B cell (primary cell): ENCODE measurements around the gene ELOF1. TPM values are rescaled to one million over a fixed set of nuclear protein-coding genes. Genes with fewer than 3 reads are reported as not detected.

Experiments
- ATAC-seq: fragments of 200-7000 bp; cut with Tn5 transposase; one replicate; pipeline ENCODE4 v1.10.0; 2021; ENCODE audit warnings: low read depth, mild to moderate bottlenecking, moderate number of reproducible peaks, moderate library complexity
- CTCF ChIA-PET: fragments of 350-600 bp; sonication (Branson Sonifier 250); formaldehyde crosslinking; loops from one replicate; lab custom pipeline; 2021; ENCODE audit warnings: antibody characterized with exemption, inconsistent platforms; lab: Charles Lee
- POLR2A ChIA-PET: fragments of 350-600 bp; sonication (Branson Sonifier 250); formaldehyde crosslinking; loops from one replicate; lab custom pipeline; 2021; ENCODE audit warnings: antibody characterized with exemption; lab: Charles Lee
- DNase-seq: peaks from one replicate; pipeline ENCODE4 v3.0.0; 2013
- H2AFZ ChIP-seq: 2 replicates; pipeline ENCODE4 v1.6.1; 2012; ENCODE audit warnings: mild to moderate bottlenecking, low read depth, low read length; ENCODE audit not compliant: insufficient read depth, poor library complexity, severe bottlenecking
- H3K27ac ChIP-seq, 2 donors: 1 replicate in 1 of 2; 2 replicates in 1 of 2; pipeline ENCODE4 v1.5.1; 2012 to 2013; ENCODE audit warnings: low read length in 2 of 2, mild to moderate bottlenecking in 2 of 2, moderate library complexity in 1 of 2
- H3K27me3 ChIP-seq, 4 experiments: fragments of 200-600 bp in 1 of 4; sonication (generic) in 1 of 4; replicated peaks in 1 of 4; 1 replicate in 2 of 4; 2 replicates in 2 of 4; pipeline versions ENCODE4 v1.6.1 to v1.7.0; 2013 to 2016; ENCODE audit warnings: low read length in 3 of 4, mild to moderate bottlenecking in 2 of 4, mixed read lengths in 1 of 4, moderate library complexity in 1 of 4; ENCODE audit not compliant: insufficient read depth in 4 of 4, control insufficient read depth in 3 of 4; ENCODE audit errors: control extremely low read depth in 1 of 4
- H3K36me3 ChIP-seq, 2 experiments: replicated peaks in 1 of 2; 1 replicate in 1 of 2; 2 replicates in 1 of 2; pipeline versions ENCODE4 v1.6.1 to v1.7.1; 2013; ENCODE audit warnings: low read length in 1 of 2; ENCODE audit not compliant: insufficient read depth in 2 of 2, control insufficient read depth in 1 of 2; ENCODE audit errors: control extremely low read depth in 1 of 2, extremely low read depth in 1 of 2
- H3K4me1 ChIP-seq, 2 donors: fragments of 200-600 bp in 1 of 2; sonication (generic) in 1 of 2; 1 replicate in 1 of 2; 2 replicates in 1 of 2; pipeline versions ENCODE4 v1.5.1 to v1.6.1; 2013 to 2017; ENCODE audit warnings: low read length in 2 of 2; ENCODE audit not compliant: control insufficient read depth in 2 of 2, insufficient read depth in 2 of 2
- H3K4me2 ChIP-seq: replicated peaks from 2 replicates; pipeline ENCODE3; 2012; ENCODE audit warnings: mild to moderate bottlenecking, low read depth, low read length; ENCODE audit not compliant: poor library complexity, severe bottlenecking
- H3K4me3 ChIP-seq, 5 experiments: fragments of 200-600 bp in 1 of 5; sonication (generic) in 1 of 5; 1 replicate in 3 of 5; 2 replicates in 2 of 5; pipeline versions ENCODE4 v1.5.1 to v1.7.0; 2011 to 2016; ENCODE audit warnings: low read length in 4 of 5, mild to moderate bottlenecking in 4 of 5, low read depth in 2 of 5, control low read depth in 1 of 5, moderate library complexity in 1 of 5; ENCODE audit not compliant: insufficient read depth in 1 of 5; ENCODE audit errors: control extremely low read depth in 1 of 5, extremely low read depth in 1 of 5
- H3K79me2 ChIP-seq: fragments of 200-600 bp; sonication (generic); one replicate; pipeline ENCODE4 v1.6.0; 2016; ENCODE audit warnings: low read length; ENCODE audit not compliant: control insufficient read depth, insufficient read depth
- H3K9ac ChIP-seq: fragments of 200-600 bp; sonication (generic); 2 replicates; pipeline ENCODE4 v1.6.1; 2017; ENCODE audit warnings: mild to moderate bottlenecking, low read length, moderate library complexity
- H3K9me3 ChIP-seq, 3 donors: one replicate each; pipeline versions ENCODE4 v1.6.1 to v1.7.1; 2013; ENCODE audit warnings: low read length in 2 of 3; ENCODE audit not compliant: control insufficient read depth in 2 of 3, insufficient read depth in 1 of 3; ENCODE audit errors: control extremely low read depth in 1 of 3
- H4K20me1 ChIP-seq: 2 replicates; pipeline ENCODE4 v1.6.0; 2012; ENCODE audit warnings: mild to moderate bottlenecking, low read length; ENCODE audit not compliant: insufficient read depth, control insufficient read depth, poor library complexity, severe bottlenecking
- H3K27ac Mint-ChIP-seq: one replicate; pipeline ENCODE4 v1.8.0; 2021; ENCODE audit warnings: mixed read lengths
- H3K27me3 Mint-ChIP-seq: one replicate; pipeline ENCODE4 v1.8.0; 2021; ENCODE audit warnings: mixed read lengths
- H3K4me1 Mint-ChIP-seq: one replicate; pipeline ENCODE4 v1.8.0; 2021; ENCODE audit warnings: mixed read lengths
- H3K4me3 Mint-ChIP-seq: one replicate; pipeline ENCODE4 v1.8.0; 2021; ENCODE audit warnings: mixed read lengths
- H3K9me3 Mint-ChIP-seq: one replicate; pipeline ENCODE4 v1.8.0; 2022; ENCODE audit warnings: mixed read lengths; ENCODE audit not compliant: insufficient read depth
- EZH2 ChIP-seq: IDR thresholded peaks from 2 replicates; pipeline ENCODE4 v1.6.1; 2012; ENCODE audit warnings: borderline replicate concordance, low read depth, mild to moderate bottlenecking, moderate library complexity, low read length; ENCODE audit not compliant: insufficient read depth, poor library complexity, severe bottlenecking
- WGBS: methylation state at CpG from one replicate; pipeline ENCODE4 v1.1.5; 2013; ENCODE audit warnings: missing lambda C conversion rate; ENCODE audit not compliant: insufficient coverage; 5-methylcytosine and 5-hydroxymethylcytosine counted together
- intact Hi-C: fragments of 100-400 bp; cut with micrococcal nuclease; formaldehyde crosslinking; loops from one replicate; pipeline ENCODE4 v1.10.0; 2022
- polyA plus RNA-seq: library from polyadenylated mRNA; depleted of rRNA; stranded (reverse); fragments of >200 nt; gene quantifications from 2 replicates; pipeline ENCODE4 v1.2.3, GENCODE V29; 2012
- total RNA-seq, 2 donors: library from RNA; stranded (reverse); fragments of 120-200 nt in 1 of 2; gene quantifications; 1 replicate in 1 of 2; 2 replicates in 1 of 2; pipeline versions ENCODE4 v1.2.3 to v1.2.4, GENCODE V29; 2013 to 2022
- TF ChIP-seq, protein P1 (sequence below): fragments of 200-600 bp; IDR thresholded peaks from one replicate; pipeline ENCODE4 v1.8.0; 2022; ENCODE audit warnings: antibody characterized with exemption, mild to moderate bottlenecking

ELOF1 gene
- total and polyA plus RNA-seq, 2 donors (not counting 1 experiment from before 2014, with no cell fraction given), result 69.5 to 76.2 TPM

DNA sequence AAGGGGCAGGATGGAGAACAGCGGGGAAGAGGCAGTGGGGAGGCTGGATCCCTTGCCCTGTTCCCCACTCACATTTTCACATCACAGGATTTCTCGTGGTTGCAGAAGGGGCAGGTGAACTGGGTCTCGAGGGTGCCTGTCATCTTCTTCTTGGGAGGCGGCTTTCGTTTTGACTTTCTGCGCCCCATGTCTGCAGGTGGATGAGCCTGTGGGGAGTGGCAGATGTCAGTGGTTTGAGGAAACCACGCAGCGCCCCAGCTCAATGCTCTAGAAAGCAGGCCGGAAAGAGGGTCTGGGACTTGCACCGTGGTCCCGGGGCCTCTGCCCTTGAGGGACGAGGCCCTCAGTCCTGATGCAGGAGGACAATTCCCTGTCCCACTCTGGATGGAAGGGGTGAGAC lies 4.9 kb downstream of the ELOF1 start:
- no peak for ATAC-seq
- WGBS, result 40% methylated on average over 9 of the region's 12 CpGs
- Histone ChIP-seq H3K9ac (no peak overlapping the region), H3K79me2 (peaks cover 32% of the 10 kb centered on the region), H3K4me3 (no peak overlapping the region), H2AFZ (no peak overlapping the region), H3K27ac (peak overlapping the region; percentile 75 to 84), H3K4me2 (peak overlapping the region; percentile 54), H4K20me1 (peaks cover 37% of the 10 kb centered on the region), H3K4me1 (peaks cover 30 to 55% of the 10 kb centered on the region in 2 donors), H3K9me3 (no peaks in the 10 kb centered on the region), H3K36me3 (peaks cover 0 to 34% of the 10 kb centered on the region in 2 experiments), H3K27me3 (no peaks in the 10 kb centered on the region)
- Mint-ChIP-seq H3K27ac (peak overlapping the region; percentile 93), H3K4me3 (peak overlapping the region; percentile 60), H3K9me3 (no peaks in the 10 kb centered on the region), H3K4me1 (peaks cover 52% of the 10 kb centered on the region), H3K27me3 (no peaks in the 10 kb centered on the region)
- POLR2A ChIA-PET, result interaction anchor here (0.5 to 0.7 kb wide), 3 partner anchors 11 to 1317 kb away, joined by 3 to 4 read pairs (median 3); no protein-coding TSS in a partner anchor
- CTCF ChIA-PET, result interaction anchor here (10.7 kb wide), 1 partner anchor 33 kb away, joined by 289 read pairs; no protein-coding TSS in a partner anchor
- DNase-seq, result peak; percentile 74
- intact Hi-C loops, result no loop called here
- TF ChIP-seq, protein P1, sequence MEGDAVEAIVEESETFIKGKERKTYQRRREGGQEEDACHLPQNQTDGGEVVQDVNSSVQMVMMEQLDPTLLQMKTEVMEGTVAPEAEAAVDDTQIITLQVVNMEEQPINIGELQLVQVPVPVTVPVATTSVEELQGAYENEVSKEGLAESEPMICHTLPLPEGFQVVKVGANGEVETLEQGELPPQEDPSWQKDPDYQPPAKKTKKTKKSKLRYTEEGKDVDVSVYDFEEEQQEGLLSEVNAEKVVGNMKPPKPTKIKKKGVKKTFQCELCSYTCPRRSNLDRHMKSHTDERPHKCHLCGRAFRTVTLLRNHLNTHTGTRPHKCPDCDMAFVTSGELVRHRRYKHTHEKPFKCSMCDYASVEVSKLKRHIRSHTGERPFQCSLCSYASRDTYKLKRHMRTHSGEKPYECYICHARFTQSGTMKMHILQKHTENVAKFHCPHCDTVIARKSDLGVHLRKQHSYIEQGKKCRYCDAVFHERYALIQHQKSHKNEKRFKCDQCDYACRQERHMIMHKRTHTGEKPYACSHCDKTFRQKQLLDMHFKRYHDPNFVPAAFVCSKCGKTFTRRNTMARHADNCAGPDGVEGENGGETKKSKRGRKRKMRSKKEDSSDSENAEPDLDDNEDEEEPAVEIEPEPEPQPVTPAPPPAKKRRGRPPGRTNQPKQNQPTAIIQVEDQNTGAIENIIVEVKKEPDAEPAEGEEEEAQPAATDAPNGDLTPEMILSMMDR, result no peak
- TF ChIP-seq EZH2, result no peak

- peak overlapping the region; percentile 80 for H3K27ac Mint-ChIP-seq
Observed at GRCh38 chr19:11552666-11553372, 6.2 kb downstream of the ELOF1 start.

More at GRCh38 chr19:11552666-11553372, 6.2 kb downstream of the ELOF1 start:
- 88% methylated on average over 14 of the region's 20 CpGs for whole genome bisulfite sequencing
- POLR2A ChIA-PET, result interaction anchor here (0.6 kb wide), 1 partner anchor 23 kb away, joined by 3 read pairs; no protein-coding TSS in a partner anchor
- Histone ChIP-seq H3K9ac (no peak overlapping the region), H4K20me1 (peaks cover 37% of the 10 kb centered on the region), H3K9me3 (no peaks in the 10 kb centered on the region), H3K36me3 (peaks cover 0 to 34% of the 10 kb centered on the region in 2 experiments), H3K79me2 (peaks cover 19% of the 10 kb centered on the region), H2AFZ (no peak overlapping the region), H3K4me2 (peak overlapping the region; percentile 14), H3K4me3 (no peak overlapping the region), H3K4me1 (peaks cover 23 to 46% of the 10 kb centered on the region in 2 donors), H3K27me3 (no peaks in the 10 kb centered on the region), H3K27ac (peak overlapping the region; percentile 75 to 84)
- DNase-seq (no peak), ATAC-seq (peak; percentile 11)
- CTCF ChIA-PET, result no interaction called here
- no peak for TF ChIP-seq EZH2
- TF ChIP-seq, protein P1, result no peak
- H3K9me3 Mint-ChIP-seq, result no peaks in the 10 kb centered on the region
- peaks cover 46% of the 10 kb centered on the region for H3K4me1 Mint-ChIP-seq
- intact Hi-C loops, result no loop called here
- H3K27me3 Mint-ChIP-seq, result no peaks in the 10 kb centered on the region
- peak overlapping the region; percentile 29 for H3K4me3 Mint-ChIP-seq
